Measurements from ENCODE around the gene CCNJL.

DNA sequence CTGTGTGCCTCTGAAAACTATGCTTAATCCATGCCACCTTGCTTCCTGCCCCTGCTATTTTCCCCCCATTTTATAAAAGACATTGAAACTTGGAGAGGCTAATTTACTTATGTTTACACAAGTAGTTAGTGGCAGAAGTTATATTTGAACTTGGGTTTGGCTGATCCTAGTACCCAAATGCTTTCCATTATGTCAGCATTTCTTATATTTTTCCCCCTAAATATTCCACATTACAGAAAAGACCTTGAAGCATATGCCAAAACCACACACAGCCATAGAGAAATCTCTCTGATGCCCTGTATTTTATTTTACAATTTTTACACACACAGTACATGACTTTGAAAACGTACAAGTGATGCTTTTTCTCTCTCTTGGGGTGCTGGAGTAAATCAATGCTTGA is 46.9 kb upstream of the CCNJL start:
- TF ChIP-seq POLR2A (IDR thresholded peaks at IDR 0.05; ENCODE audit: control extremely low read depth in 1 of 2, low read depth in 2 of 2, low read length in 2 of 2) (no peak), PHF8 (conservative IDR thresholded peaks at IDR 0.05; ENCODE audit: low read depth, low read length) (no peak), CHD2 (IDR thresholded peaks at IDR 0.05; ENCODE audit: low read length) (no peak), HDAC6 (IDR thresholded peaks at IDR 0.05; ENCODE audit: low read depth, low read length) (no peak)
- TF ChIP-seq, protein P1, sequence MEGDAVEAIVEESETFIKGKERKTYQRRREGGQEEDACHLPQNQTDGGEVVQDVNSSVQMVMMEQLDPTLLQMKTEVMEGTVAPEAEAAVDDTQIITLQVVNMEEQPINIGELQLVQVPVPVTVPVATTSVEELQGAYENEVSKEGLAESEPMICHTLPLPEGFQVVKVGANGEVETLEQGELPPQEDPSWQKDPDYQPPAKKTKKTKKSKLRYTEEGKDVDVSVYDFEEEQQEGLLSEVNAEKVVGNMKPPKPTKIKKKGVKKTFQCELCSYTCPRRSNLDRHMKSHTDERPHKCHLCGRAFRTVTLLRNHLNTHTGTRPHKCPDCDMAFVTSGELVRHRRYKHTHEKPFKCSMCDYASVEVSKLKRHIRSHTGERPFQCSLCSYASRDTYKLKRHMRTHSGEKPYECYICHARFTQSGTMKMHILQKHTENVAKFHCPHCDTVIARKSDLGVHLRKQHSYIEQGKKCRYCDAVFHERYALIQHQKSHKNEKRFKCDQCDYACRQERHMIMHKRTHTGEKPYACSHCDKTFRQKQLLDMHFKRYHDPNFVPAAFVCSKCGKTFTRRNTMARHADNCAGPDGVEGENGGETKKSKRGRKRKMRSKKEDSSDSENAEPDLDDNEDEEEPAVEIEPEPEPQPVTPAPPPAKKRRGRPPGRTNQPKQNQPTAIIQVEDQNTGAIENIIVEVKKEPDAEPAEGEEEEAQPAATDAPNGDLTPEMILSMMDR (IDR thresholded peaks at IDR 0.05; ENCODE audit: control extremely low read depth in 1 of 3, insufficient read depth in 1 of 3, low read depth in 1 of 3, low read length in 3 of 3) = no peak

All from H1 (cell line).